Measurements from ENCODE around the gene DEAF1.

DEAF1 gene

GRCh38 chr11:609341-609811 is 85.6 kb downstream of the DEAF1 start:
- Histone ChIP-seq H3K9me3 (ENCODE audit: control insufficient read depth, insufficient read depth, low read length) (no peaks in the 10 kb centered on the region), H3K36me3 (ENCODE audit: control insufficient read depth, insufficient read depth, low read length) (peaks cover 73% of the 10 kb centered on the region), H3K4me1 (ENCODE audit: control insufficient read depth, insufficient read depth, low read length) (0 out of 2 replicates have a peak, but pooled peaks cover 1% of the 10 kb centered on the region), H3K4me3 (ENCODE audit: low read length) (no peak overlapping the region), H3K27me3 (ENCODE audit: control insufficient read depth, insufficient read depth, low read length) (no peaks in the 10 kb centered on the region), H3K27ac (ENCODE audit: low read length) (no peak overlapping the region)
- no peak for DNase-seq (ENCODE audit: low read depth, low spot score)
- no CpG with 5 or more reads among the region's 28 CpGs for WGBS (ENCODE audit: insufficient coverage, insufficient read length)

DNA sequence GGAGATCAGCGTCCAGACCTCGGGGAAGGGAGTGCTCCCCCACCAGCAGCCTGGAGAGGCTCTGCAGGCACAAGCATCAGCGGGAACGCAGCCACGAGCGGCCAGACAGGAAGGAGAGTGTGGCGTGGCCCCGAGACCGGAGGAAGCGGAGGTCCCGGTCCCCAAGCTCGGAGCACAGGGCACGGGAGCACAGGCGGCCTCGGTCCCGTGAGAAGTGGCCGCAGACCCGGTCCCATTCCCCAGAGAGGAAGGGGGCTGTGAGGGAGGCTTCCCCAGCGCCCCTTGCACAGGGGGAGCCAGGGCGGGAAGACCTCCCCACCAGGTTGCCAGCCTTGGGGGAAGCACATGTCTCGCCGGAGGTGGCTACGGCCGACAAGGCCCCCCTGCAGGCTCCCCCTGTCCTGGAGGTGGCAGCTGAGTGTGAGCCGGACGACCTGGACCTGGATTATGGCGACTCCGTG is 86.2 kb downstream of the DEAF1 start:
- Histone ChIP-seq H3K27ac (ENCODE audit: low read length) (no peak overlapping the region), H3K9me3 (ENCODE audit: control insufficient read depth, insufficient read depth, low read length) (no peaks in the 10 kb centered on the region), H3K36me3 (ENCODE audit: control insufficient read depth, insufficient read depth, low read length) (peaks cover 77% of the 10 kb centered on the region), H3K27me3 (ENCODE audit: control insufficient read depth, insufficient read depth, low read length) (no peaks in the 10 kb centered on the region), H3K4me1 (ENCODE audit: control insufficient read depth, insufficient read depth, low read length) (0 out of 2 replicates have a peak, but pooled peaks cover 1% of the 10 kb centered on the region), H3K4me3 (ENCODE audit: low read length) (no peak overlapping the region)
- no CpG with 5 or more reads among the region's 28 CpGs for WGBS (ENCODE audit: insufficient coverage, insufficient read length)
- no peak for DNase-seq (ENCODE audit: low read depth, low spot score)

- WGBS (ENCODE audit: insufficient coverage, insufficient read length), result no CpG with 5 or more reads among the region's 45 CpGs
- Histone ChIP-seq H3K27me3 (ENCODE audit: control insufficient read depth, insufficient read depth, low read length) (no peaks in the 10 kb centered on the region), H3K4me3 (ENCODE audit: low read length) (no peak overlapping the region), H3K27ac (ENCODE audit: low read length) (no peak overlapping the region), H3K9me3 (ENCODE audit: control insufficient read depth, insufficient read depth, low read length) (no peaks in the 10 kb centered on the region), H3K4me1 (ENCODE audit: control insufficient read depth, insufficient read depth, low read length) (no peaks in the 10 kb centered on the region), H3K36me3 (ENCODE audit: control insufficient read depth, insufficient read depth, low read length) (peaks cover 76% of the 10 kb centered on the region)
- no peak for DNase-seq (ENCODE audit: low read depth, low spot score)
These were observed 86.9 kb downstream of the DEAF1 start for GRCh38 chr11:607971-608659.

GRCh38 chr11:607020-607780 is 87.8 kb downstream of the DEAF1 start:
- H3K4me1 ChIP-seq (ENCODE audit: control insufficient read depth, insufficient read depth, low read length), result no peaks in the 10 kb centered on the region
- H3K9me3 ChIP-seq (ENCODE audit: control insufficient read depth, insufficient read depth, low read length), result no peaks in the 10 kb centered on the region
- H3K27ac ChIP-seq (ENCODE audit: low read length), result no peak overlapping the region
- no peaks in the 10 kb centered on the region for H3K27me3 ChIP-seq (ENCODE audit: control insufficient read depth, insufficient read depth, low read length)
- DNase-seq (ENCODE audit: low read depth, low spot score), result no peak
- no CpG with 5 or more reads among the region's 35 CpGs for WGBS (ENCODE audit: insufficient coverage, insufficient read length)
- peaks cover 72% of the 10 kb centered on the region for H3K36me3 ChIP-seq (ENCODE audit: control insufficient read depth, insufficient read depth, low read length)
- H3K4me3 ChIP-seq (ENCODE audit: low read length), result no peak overlapping the region

DNA sequence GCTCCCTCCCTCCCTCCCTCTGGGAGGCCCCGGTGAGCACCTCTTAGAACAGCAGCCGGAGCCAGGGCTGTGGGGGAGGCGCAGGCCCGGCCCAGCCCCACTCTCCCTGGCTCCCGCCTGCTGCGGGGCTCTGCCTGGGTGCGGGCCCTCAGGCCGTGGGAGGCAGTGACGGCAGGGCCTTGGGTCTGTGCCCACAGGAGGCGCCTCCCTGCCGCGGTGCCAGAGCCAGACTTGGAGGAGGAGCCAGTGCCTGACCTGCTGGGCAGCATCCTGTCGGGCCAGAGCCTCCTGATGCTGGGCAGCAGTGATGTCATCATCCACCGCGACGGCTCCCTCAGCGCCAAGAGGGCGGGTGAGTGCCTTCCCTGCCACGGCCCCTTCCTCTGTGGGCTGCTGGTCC is 88.8 kb downstream of the DEAF1 start:
- Histone ChIP-seq H3K4me1 (ENCODE audit: control insufficient read depth, insufficient read depth, low read length) (no peaks in the 10 kb centered on the region), H3K27ac (ENCODE audit: low read length) (no peak overlapping the region), H3K4me3 (ENCODE audit: low read length) (no peak overlapping the region), H3K27me3 (ENCODE audit: control insufficient read depth, insufficient read depth, low read length) (no peaks in the 10 kb centered on the region), H3K36me3 (ENCODE audit: control insufficient read depth, insufficient read depth, low read length) (peaks cover 77% of the 10 kb centered on the region), H3K9me3 (ENCODE audit: control insufficient read depth, insufficient read depth, low read length) (no peaks in the 10 kb centered on the region)
- no CpG with 5 or more reads among the region's 19 CpGs for WGBS (ENCODE audit: insufficient coverage, insufficient read length)
- no peak for DNase-seq (ENCODE audit: low read depth, low spot score)

- DNase-seq (ENCODE audit: low read depth, low spot score), result no peak
- H3K27ac ChIP-seq (ENCODE audit: low read length), result no peak overlapping the region
- H3K4me3 ChIP-seq (ENCODE audit: low read length), result no peak overlapping the region
- H3K9me3 ChIP-seq (ENCODE audit: control insufficient read depth, insufficient read depth, low read length), result no peaks in the 10 kb centered on the region
- no peaks in the 10 kb centered on the region for H3K4me1 ChIP-seq (ENCODE audit: control insufficient read depth, insufficient read depth, low read length)
- peaks cover 70% of the 10 kb centered on the region for H3K36me3 ChIP-seq (ENCODE audit: control insufficient read depth, insufficient read depth, low read length)
- no CpG with 5 or more reads among the region's 33 CpGs for WGBS (ENCODE audit: insufficient coverage, insufficient read length)
- H3K27me3 ChIP-seq (ENCODE audit: control insufficient read depth, insufficient read depth, low read length), result no peaks in the 10 kb centered on the region
These were observed 89.5 kb downstream of the DEAF1 start for GRCh38 chr11:605286-606129.

- H3K4me3 ChIP-seq (ENCODE audit: low read length), result no peak overlapping the region
- H3K27ac ChIP-seq (ENCODE audit: low read length), result no peak overlapping the region
- no peaks in the 10 kb centered on the region for H3K27me3 ChIP-seq (ENCODE audit: control insufficient read depth, insufficient read depth, low read length)
- DNase-seq (ENCODE audit: low read depth, low spot score), result no peak
- H3K9me3 ChIP-seq (ENCODE audit: control insufficient read depth, insufficient read depth, low read length), result no peaks in the 10 kb centered on the region
- H3K36me3 ChIP-seq (ENCODE audit: control insufficient read depth, insufficient read depth, low read length), result peaks cover 58% of the 10 kb centered on the region
- no peaks in the 10 kb centered on the region for H3K4me1 ChIP-seq (ENCODE audit: control insufficient read depth, insufficient read depth, low read length)
- WGBS (ENCODE audit: insufficient coverage, insufficient read length), result no CpG with 5 or more reads among the region's 13 CpGs
These were observed 91.9 kb downstream of the DEAF1 start for GRCh38 chr11:603154-603553.

DNA sequence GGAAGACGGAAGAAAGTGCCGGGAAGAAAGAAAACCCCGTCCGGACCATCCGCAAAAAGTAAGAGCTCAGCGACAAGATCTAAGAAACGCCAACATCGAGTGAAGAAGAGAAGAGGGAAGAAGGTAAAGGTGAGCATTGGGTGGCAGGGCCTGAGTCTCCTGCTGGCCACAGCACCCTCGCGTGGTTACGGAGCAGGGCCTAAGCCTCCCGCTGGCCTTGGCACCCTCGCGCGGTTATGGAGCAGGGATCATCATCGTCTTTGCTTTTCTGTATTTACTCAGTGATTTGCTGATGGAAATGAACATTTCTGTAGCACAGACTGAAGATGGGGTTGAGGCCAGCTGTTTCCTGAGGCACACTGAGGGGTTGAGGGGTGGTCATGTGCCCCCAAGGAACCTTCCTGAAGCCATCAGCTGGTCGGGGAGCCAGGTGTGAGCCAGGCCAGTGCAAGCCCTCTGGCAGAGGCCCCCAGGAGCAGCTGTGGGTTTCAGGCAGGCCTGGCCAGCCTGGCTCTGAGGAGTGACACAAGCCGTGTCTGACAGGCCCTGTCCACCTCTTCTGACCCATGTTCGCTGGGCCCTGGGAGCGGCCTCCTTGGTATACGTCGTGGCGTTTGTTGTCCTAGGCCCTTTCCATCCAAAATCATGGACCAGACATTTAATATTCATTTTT is 93.3 kb downstream of the DEAF1 start:
- Histone ChIP-seq H3K4me1 (ENCODE audit: control insufficient read depth, insufficient read depth, low read length) (no peaks in the 10 kb centered on the region), H3K27me3 (ENCODE audit: control insufficient read depth, insufficient read depth, low read length) (no peaks in the 10 kb centered on the region), H3K9me3 (ENCODE audit: control insufficient read depth, insufficient read depth, low read length) (no peaks in the 10 kb centered on the region), H3K27ac (ENCODE audit: low read length) (no peak overlapping the region), H3K36me3 (ENCODE audit: control insufficient read depth, insufficient read depth, low read length) (peaks cover 56% of the 10 kb centered on the region), H3K4me3 (ENCODE audit: low read length) (no peak overlapping the region)
- DNase-seq (ENCODE audit: low read depth, low spot score), result no peak
- WGBS (ENCODE audit: insufficient coverage, insufficient read length), result no CpG with 5 or more reads among the region's 23 CpGs

- no CpG with 5 or more reads among the region's 30 CpGs for WGBS (ENCODE audit: insufficient coverage, insufficient read length)
- no peak for DNase-seq (ENCODE audit: low read depth, low spot score)
- Histone ChIP-seq H3K4me3 (ENCODE audit: low read length) (no peak overlapping the region), H3K4me1 (ENCODE audit: control insufficient read depth, insufficient read depth, low read length) (no peaks in the 10 kb centered on the region; the same call in 1 of the 2 replicates), H3K36me3 (ENCODE audit: control insufficient read depth, insufficient read depth, low read length) (peaks cover 45% of the 10 kb centered on the region), H3K27me3 (ENCODE audit: control insufficient read depth, insufficient read depth, low read length) (no peaks in the 10 kb centered on the region), H3K27ac (ENCODE audit: low read length) (no peak overlapping the region), H3K9me3 (ENCODE audit: control insufficient read depth, insufficient read depth, low read length) (no peaks in the 10 kb centered on the region)
These were observed 96.9 kb downstream of the DEAF1 start for GRCh38 chr11:598005-598680.
